Mesendoderm (in vitro differentiated cells): ENCODE data around the gene ADAR.

Source experiments
- DNase-seq: peaks from one replicate; pipeline ENCODE4 v3.0.0; 2013
- H2AK5ac ChIP-seq: 2 replicates; pipeline ENCODE4 v1.6.1; 2013; ENCODE audit warnings: low read length, inconsistent platforms
- H2BK120ac ChIP-seq: 2 replicates; pipeline ENCODE4 v1.6.1; 2013; ENCODE audit warnings: low read depth, mild to moderate bottlenecking, low read length, moderate library complexity, mixed read lengths
- H2BK15ac ChIP-seq: replicated peaks from 2 replicates; pipeline ENCODE4 v1.6.1; 2013; ENCODE audit warnings: low read depth, mild to moderate bottlenecking, moderate library complexity
- H2BK5ac ChIP-seq: 2 replicates; pipeline ENCODE4 v1.6.1; 2013; ENCODE audit warnings: low read length, inconsistent platforms
- H3K18ac ChIP-seq: 2 replicates; pipeline ENCODE4 v1.6.1; 2013; ENCODE audit warnings: mild to moderate bottlenecking, low read length, mixed read lengths
- H3K23ac ChIP-seq: one replicate; pipeline ENCODE4 v1.6.1; 2013; ENCODE audit warnings: low read length
- H3K27ac ChIP-seq: 2 replicates; pipeline ENCODE4 v1.5.1; 2013; ENCODE audit warnings: low read depth, mild to moderate bottlenecking, inconsistent platforms, low read length, moderate library complexity
- H3K27me3 ChIP-seq: 2 replicates; pipeline ENCODE4 v1.6.1; 2013; ENCODE audit warnings: low read length, control low read depth, mild to moderate bottlenecking, inconsistent platforms; ENCODE audit not compliant: insufficient read depth, poor library complexity
- H3K36me3 ChIP-seq: 2 replicates; pipeline ENCODE4 v1.6.1; 2013; ENCODE audit warnings: low read length, inconsistent platforms; ENCODE audit not compliant: control insufficient read depth, insufficient read depth
- H3K4ac ChIP-seq: one replicate; pipeline ENCODE4 v1.6.1; 2013; ENCODE audit warnings: low read depth, mild to moderate bottlenecking, low read length, moderate library complexity
- H3K4me1 ChIP-seq: 2 replicates; pipeline ENCODE4 v1.6.1; 2013; ENCODE audit warnings: low read depth, low read length, inconsistent platforms; ENCODE audit not compliant: control insufficient read depth
- H3K4me2 ChIP-seq: 2 replicates; pipeline ENCODE4 v1.6.1; 2013; ENCODE audit warnings: low read length
- H3K4me3 ChIP-seq: 2 replicates; pipeline ENCODE4 v1.5.1; 2013; ENCODE audit warnings: mild to moderate bottlenecking, low read length
- H3K56ac ChIP-seq: one replicate; pipeline ENCODE4 v1.6.1; 2013; ENCODE audit warnings: low read length
- H3K79me1 ChIP-seq: 2 replicates; pipeline ENCODE4 v1.6.1; 2013; ENCODE audit warnings: low read length, inconsistent platforms
- H3K79me2 ChIP-seq: 2 replicates; pipeline ENCODE4 v1.6.1; 2013; ENCODE audit warnings: mild to moderate bottlenecking, low read length; ENCODE audit not compliant: control insufficient read depth, insufficient read depth
- H3K9ac ChIP-seq: 2 replicates; pipeline ENCODE4 v1.6.1; 2013; ENCODE audit warnings: low read length, inconsistent platforms
- H4K5ac ChIP-seq: one replicate; pipeline ENCODE4 v1.6.1; 2013; ENCODE audit warnings: low read length
- H4K8ac ChIP-seq: one replicate; pipeline ENCODE4 v1.6.1; 2013; ENCODE audit warnings: low read depth, mild to moderate bottlenecking, control low read depth, low read length, moderate library complexity
- WGBS: extraction: QIAGEN DNeasy Blood & Tissue Kit; methylation state at CpG from one replicate; pipeline ENCODE4 v1.1.7; 2013; ENCODE audit warnings: low lambda C conversion rate, missing lambda C conversion rate; ENCODE audit not compliant: insufficient coverage; ENCODE audit errors: extremely low coverage; 5-methylcytosine and 5-hydroxymethylcytosine counted together

ADAR gene

DNA sequence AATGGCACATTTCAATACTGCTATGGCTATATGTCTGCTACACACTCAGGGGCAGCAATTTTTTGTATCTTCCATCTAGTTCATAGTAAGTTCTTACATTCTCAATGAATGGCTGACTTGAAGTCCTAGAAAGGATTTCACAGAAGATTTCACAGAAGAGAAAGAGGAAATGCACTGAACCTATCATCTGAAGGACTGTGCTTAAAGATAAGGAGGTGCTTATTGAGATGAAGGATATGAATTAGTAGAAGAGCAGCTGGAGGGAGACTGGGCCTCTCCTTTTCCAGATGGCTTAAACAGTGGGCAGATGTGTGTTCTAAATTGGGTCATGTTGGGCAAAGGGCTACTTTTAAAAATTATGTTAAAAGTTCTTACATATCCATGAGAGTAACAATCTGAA lies 14.6 kb downstream of the ADAR start:
- Histone ChIP-seq H2AK5ac (no peak overlapping the region), H3K4me2 (no peak overlapping the region), H2BK5ac (no peak overlapping the region), H3K4ac (no peak overlapping the region), H4K8ac (no peak overlapping the region), H3K36me3 (peaks cover 23% of the 10 kb centered on the region), H3K56ac (no peak overlapping the region), H3K9ac (no peak overlapping the region), H3K27ac (no peak overlapping the region), H3K4me3 (no peak overlapping the region), H3K4me1 (peaks cover 2% of the 10 kb centered on the region), H3K27me3 (no peaks in the 10 kb centered on the region), H3K79me2 (no peaks in the 10 kb centered on the region), H3K79me1 (peaks cover 4% of the 10 kb centered on the region), H2BK120ac (no peak overlapping the region), H2BK15ac (no peak overlapping the region), H3K23ac (no peak overlapping the region), H4K5ac (no peak overlapping the region), H3K18ac (no peak overlapping the region)
- no peak for DNase-seq

GRCh38 chr1:154591206-154591605 lies 16.8 kb downstream of the ADAR start:
- no peak overlapping the region for H3K4me3 ChIP-seq
- no peak overlapping the region for H3K4ac ChIP-seq
- no peak overlapping the region for H3K18ac ChIP-seq
- no peak overlapping the region for H3K9ac ChIP-seq
- no peak overlapping the region for H2BK5ac ChIP-seq
- H3K23ac ChIP-seq, result no peak overlapping the region
- H4K8ac ChIP-seq, result no peak overlapping the region
- no peak overlapping the region for H4K5ac ChIP-seq
- no CpG with 5 or more reads among the region's 7 CpGs for WGBS
- peaks cover 22% of the 10 kb centered on the region for H3K36me3 ChIP-seq
- no peaks in the 10 kb centered on the region for H3K4me1 ChIP-seq
- no peak overlapping the region for H2BK120ac ChIP-seq
- no peak for DNase-seq
- H3K79me1 ChIP-seq, result no peaks in the 10 kb centered on the region
- H2BK15ac ChIP-seq, result no peak overlapping the region
- no peak overlapping the region for H2AK5ac ChIP-seq
- no peak overlapping the region for H3K27ac ChIP-seq
- H3K4me2 ChIP-seq, result no peak overlapping the region
- no peak overlapping the region for H3K56ac ChIP-seq
- H3K79me2 ChIP-seq, result no peaks in the 10 kb centered on the region
- no peaks in the 10 kb centered on the region for H3K27me3 ChIP-seq

DNA sequence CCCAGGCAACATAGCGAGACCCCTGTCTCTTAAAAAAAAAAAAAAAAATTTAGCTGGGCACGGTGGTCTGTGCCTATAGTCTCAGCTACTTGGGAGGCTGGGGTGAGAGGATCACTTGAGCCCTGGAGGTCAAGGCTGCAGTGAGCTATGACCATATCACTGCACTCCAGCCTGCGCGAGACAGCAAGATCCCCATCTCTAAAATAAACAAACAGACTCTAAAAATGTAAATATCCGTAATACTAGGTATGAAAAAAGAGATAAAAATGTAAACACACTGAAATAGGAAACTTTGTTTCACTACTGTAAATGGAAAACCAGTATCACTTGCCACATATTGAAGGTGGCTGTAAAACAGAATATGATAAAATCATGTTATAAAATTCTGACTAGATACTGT lies 17.2 kb downstream of the ADAR start:
- no peaks in the 10 kb centered on the region for H3K79me1 ChIP-seq
- H2BK15ac ChIP-seq, result no peak overlapping the region
- no peak overlapping the region for H3K4me3 ChIP-seq
- H2AK5ac ChIP-seq, result no peak overlapping the region
- no peak overlapping the region for H3K4ac ChIP-seq
- no peak overlapping the region for H4K5ac ChIP-seq
- WGBS, result no CpG with 5 or more reads among the region's 5 CpGs
- no peaks in the 10 kb centered on the region for H3K4me1 ChIP-seq
- DNase-seq, result no peak
- no peak overlapping the region for H3K4me2 ChIP-seq
- H3K9ac ChIP-seq, result no peak overlapping the region
- H2BK5ac ChIP-seq, result no peak overlapping the region
- peaks cover 26% of the 10 kb centered on the region for H3K36me3 ChIP-seq
- no peak overlapping the region for H3K18ac ChIP-seq
- no peak overlapping the region for H3K23ac ChIP-seq
- no peaks in the 10 kb centered on the region for H3K27me3 ChIP-seq
- H3K79me2 ChIP-seq, result no peaks in the 10 kb centered on the region
- no peak overlapping the region for H4K8ac ChIP-seq
- no peak overlapping the region for H3K56ac ChIP-seq
- no peak overlapping the region for H2BK120ac ChIP-seq
- no peak overlapping the region for H3K27ac ChIP-seq

- H2BK120ac ChIP-seq, result no peak overlapping the region
- peaks cover 29% of the 10 kb centered on the region for H3K36me3 ChIP-seq
- H4K8ac ChIP-seq, result no peak overlapping the region
- H3K56ac ChIP-seq, result no peak overlapping the region
- no peak for DNase-seq
- H2BK5ac ChIP-seq, result no peak overlapping the region
- no peak overlapping the region for H3K9ac ChIP-seq
- H3K4ac ChIP-seq, result no peak overlapping the region
- no peaks in the 10 kb centered on the region for H3K79me1 ChIP-seq
- H4K5ac ChIP-seq, result no peak overlapping the region
- H3K4me3 ChIP-seq, result no peak overlapping the region
- no peak overlapping the region for H3K23ac ChIP-seq
- no peaks in the 10 kb centered on the region for H3K27me3 ChIP-seq
- WGBS, result no CpG with 5 or more reads among the region's 10 CpGs
- no peak overlapping the region for H2BK15ac ChIP-seq
- H3K27ac ChIP-seq, result no peak overlapping the region
- no peak overlapping the region for H3K18ac ChIP-seq
- H3K4me2 ChIP-seq, result no peak overlapping the region
- H3K79me2 ChIP-seq, result no peaks in the 10 kb centered on the region
- H2AK5ac ChIP-seq, result no peak overlapping the region
- no peaks in the 10 kb centered on the region for H3K4me1 ChIP-seq
Measured at GRCh38 chr1:154589780-154590179, 18.2 kb downstream of the ADAR start.

DNA sequence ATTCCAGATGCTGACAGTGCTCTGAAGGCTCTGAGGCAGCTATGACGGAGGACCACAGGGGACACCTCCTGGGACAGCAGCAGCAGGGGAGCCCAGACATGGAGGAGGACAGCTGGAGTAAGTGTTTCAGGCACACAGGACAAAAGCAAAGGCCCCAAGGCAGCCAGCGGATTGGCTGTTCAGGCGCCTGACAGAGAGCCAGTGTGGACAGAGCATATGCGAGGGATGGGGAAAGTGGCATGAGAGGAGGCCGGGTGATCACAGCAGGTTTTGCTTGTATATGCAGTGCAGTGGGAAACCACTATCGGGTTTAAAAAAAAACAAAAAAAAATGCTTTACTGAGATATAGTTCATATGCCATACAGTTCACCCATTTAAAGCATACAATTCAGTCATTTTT lies 21.3 kb downstream of the ADAR start:
- no peaks in the 10 kb centered on the region for H3K4me1 ChIP-seq
- H2BK5ac ChIP-seq, result no peak overlapping the region
- H3K23ac ChIP-seq, result no peak overlapping the region
- H3K4me2 ChIP-seq, result no peak overlapping the region
- no peak overlapping the region for H3K27ac ChIP-seq
- DNase-seq, result no peak
- H3K27me3 ChIP-seq, result no peaks in the 10 kb centered on the region
- H3K9ac ChIP-seq, result no peak overlapping the region
- H4K5ac ChIP-seq, result no peak overlapping the region
- H3K56ac ChIP-seq, result no peak overlapping the region
- H3K79me2 ChIP-seq, result no peaks in the 10 kb centered on the region
- H2AK5ac ChIP-seq, result no peak overlapping the region
- no peak overlapping the region for H4K8ac ChIP-seq
- no peak overlapping the region for H2BK15ac ChIP-seq
- no CpG with 5 or more reads among the region's 6 CpGs for WGBS
- no peak overlapping the region for H3K18ac ChIP-seq
- no peak overlapping the region for H3K4me3 ChIP-seq
- no peak overlapping the region for H2BK120ac ChIP-seq
- no peaks in the 10 kb centered on the region for H3K79me1 ChIP-seq
- no peak overlapping the region for H3K4ac ChIP-seq
- peaks cover 34% of the 10 kb centered on the region for H3K36me3 ChIP-seq

DNA sequence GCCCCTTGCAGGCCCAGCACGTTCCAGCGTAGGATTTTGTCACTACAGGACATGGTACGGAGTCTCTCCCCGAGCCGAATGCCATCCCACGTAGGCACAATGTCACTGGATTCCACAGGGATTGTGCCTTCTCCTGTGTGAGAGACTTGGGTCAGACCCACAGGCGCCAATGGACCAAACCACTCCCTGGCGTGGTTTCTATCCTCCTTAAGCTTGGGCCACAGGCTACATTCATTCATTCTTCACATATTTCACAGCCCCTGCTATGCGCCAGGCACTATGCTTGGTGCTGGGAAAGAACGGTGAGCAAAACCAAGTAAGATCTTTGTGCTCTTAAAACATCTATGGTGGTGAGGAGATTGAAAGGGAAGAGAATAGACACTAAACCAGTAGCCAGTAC lies 21.8 kb downstream of the ADAR start:
- H2BK5ac ChIP-seq, result no peak overlapping the region
- H4K8ac ChIP-seq, result no peak overlapping the region
- H3K4me2 ChIP-seq, result no peak overlapping the region
- DNase-seq, result no peak
- no peak overlapping the region for H3K18ac ChIP-seq
- H3K4me3 ChIP-seq, result no peak overlapping the region
- peaks cover 34% of the 10 kb centered on the region for H3K36me3 ChIP-seq
- no peak overlapping the region for H4K5ac ChIP-seq
- no peak overlapping the region for H3K4ac ChIP-seq
- no peaks in the 10 kb centered on the region for H3K27me3 ChIP-seq
- no peak overlapping the region for H3K56ac ChIP-seq
- no peaks in the 10 kb centered on the region for H3K79me1 ChIP-seq
- no peak overlapping the region for H3K27ac ChIP-seq
- no peak overlapping the region for H3K23ac ChIP-seq
- WGBS, result no CpG with 5 or more reads among the region's 10 CpGs
- no peak overlapping the region for H2AK5ac ChIP-seq
- no peak overlapping the region for H2BK120ac ChIP-seq
- no peaks in the 10 kb centered on the region for H3K79me2 ChIP-seq
- no peak overlapping the region for H2BK15ac ChIP-seq
- no peak overlapping the region for H3K9ac ChIP-seq
- no peaks in the 10 kb centered on the region for H3K4me1 ChIP-seq
